KOPT-K1 (cell line): ENCODE results near the gene DNAH14.
"Not testable (repeated sequence)": the region's sequence is repeated elsewhere in the genome, so short reads cannot be mapped to it uniquely, and the experiment has no call there.

ENCODE experiments used
- H3K27ac ChIP-seq: fragments of 200-600 bp; sonication (generic); 2 replicates; pipeline ENCODE4 v1.5.1; 2016; ENCODE audit warnings: antibody characterized with exemption, mild to moderate bottlenecking, low read depth, low read length; ENCODE audit not compliant: poor library complexity, severe bottlenecking
- H3K36me3 ChIP-seq: fragments of 200-600 bp; sonication (generic); 2 replicates; pipeline ENCODE4 v1.5.1; 2017; ENCODE audit warnings: antibody characterized with exemption, mild to moderate bottlenecking, low read length, moderate library complexity; ENCODE audit not compliant: insufficient read depth
- H3K9me3 ChIP-seq: fragments of 200-600 bp; sonication (generic); 2 replicates; pipeline ENCODE4 v1.5.1; 2017; ENCODE audit warnings: antibody characterized with exemption, low read length, mild to moderate bottlenecking; ENCODE audit not compliant: insufficient read depth, poor library complexity, severe bottlenecking

Gene DNAH14

GRCh38 chr1:224903955-224904354, 25.5 kb upstream of the DNAH14 start:
- Histone ChIP-seq H3K27ac (no peak overlapping the region), H3K36me3 (no peaks in the 10 kb centered on the region), H3K9me3 (no peaks in the 10 kb centered on the region)

GRCh38 chr1:224906340-224906739, 23.1 kb upstream of the DNAH14 start:
- Histone ChIP-seq H3K9me3 (peaks cover 18% of the 10 kb centered on the region), H3K27ac (no peak overlapping the region), H3K36me3 (no peaks in the 10 kb centered on the region)

- peaks cover 46% of the 10 kb centered on the region for H3K9me3 ChIP-seq
- no peak overlapping the region for H3K27ac ChIP-seq
- no peaks in the 10 kb centered on the region for H3K36me3 ChIP-seq
These were observed 18.3 kb upstream of the DNAH14 start for GRCh38 chr1:224911217-224911616.

GRCh38 chr1:224914292-224914900, 15.1 kb upstream of the DNAH14 start:
- Histone ChIP-seq H3K27ac (no peak overlapping the region), H3K36me3 (no peaks in the 10 kb centered on the region), H3K9me3 (peaks cover 46% of the 10 kb centered on the region)

- H3K36me3 ChIP-seq, result no peaks in the 10 kb centered on the region
- H3K27ac ChIP-seq, result no peak overlapping the region
- H3K9me3 ChIP-seq, result peaks cover 1% of the 10 kb centered on the region
These were observed 10.0 kb upstream of the DNAH14 start for GRCh38 chr1:224919508-224919907.

GRCh38 chr1:224920930-224921329, 8.5 kb upstream of the DNAH14 start:
- no peak overlapping the region for H3K27ac ChIP-seq

GRCh38 chr1:224921354-224921753, 8.1 kb upstream of the DNAH14 start:
- Histone ChIP-seq H3K27ac (no peak overlapping the region), H3K36me3 (no peaks in the 10 kb centered on the region), H3K9me3 (no peaks in the 10 kb centered on the region)

More at GRCh38 chr1:224920930-224921329, 8.5 kb upstream of the DNAH14 start:
- H3K9me3 ChIP-seq, result no peaks in the 10 kb centered on the region
- H3K36me3 ChIP-seq, result no peaks in the 10 kb centered on the region

- Histone ChIP-seq H3K27ac (no peak overlapping the region), H3K9me3 (no peaks in the 10 kb centered on the region), H3K36me3 (no peaks in the 10 kb centered on the region)
These were observed 6.9 kb upstream of the DNAH14 start for GRCh38 chr1:224922404-224923164.

GRCh38 chr1:224923726-224924125, 5.7 kb upstream of the DNAH14 start:
- Histone ChIP-seq H3K9me3 (no peaks in the 10 kb centered on the region), H3K36me3 (no peaks in the 10 kb centered on the region), H3K27ac (no peak overlapping the region)

GRCh38 chr1:224927631-224928030, 1.8 kb upstream of the DNAH14 start:
- not testable (repeated sequence) for H3K36me3 ChIP-seq, H3K27ac ChIP-seq
- H3K9me3 ChIP-seq, result peaks cover 11% of the 10 kb centered on the region

- Histone ChIP-seq H3K36me3 (no peaks in the 10 kb centered on the region), H3K27ac (no peak overlapping the region), H3K9me3 (peaks cover 23% of the 10 kb centered on the region)
These were observed 569 bp upstream of the DNAH14 start for GRCh38 chr1:224928906-224929305.

GRCh38 chr1:224931605-224932004, 2.1 kb downstream of the DNAH14 start:
- H3K9me3 ChIP-seq, result peaks cover 44% of the 10 kb centered on the region
- no peak overlapping the region for H3K27ac ChIP-seq
- H3K36me3 ChIP-seq, result no peaks in the 10 kb centered on the region

- peaks cover 44% of the 10 kb centered on the region for H3K9me3 ChIP-seq
- H3K27ac ChIP-seq, result no peak overlapping the region
- no peaks in the 10 kb centered on the region for H3K36me3 ChIP-seq
These were observed 3.3 kb downstream of the DNAH14 start for GRCh38 chr1:224932607-224933249.

- Histone ChIP-seq H3K9me3 (peaks cover 44% of the 10 kb centered on the region), H3K27ac (no peak overlapping the region), H3K36me3 (no peaks in the 10 kb centered on the region)
These were observed 4.1 kb downstream of the DNAH14 start for GRCh38 chr1:224933584-224933983.

GRCh38 chr1:224938652-224939051, 9.2 kb downstream of the DNAH14 start:
- Histone ChIP-seq H3K9me3 (peaks cover 24% of the 10 kb centered on the region), H3K36me3 (no peaks in the 10 kb centered on the region), H3K27ac (no peak overlapping the region)
